GM21447 (cell line): ENCODE data around the gene KIZ.
"Not testable (repeated sequence)": the region's sequence is repeated elsewhere in the genome, so short reads cannot be mapped to it uniquely, and the experiment has no call there.

Experiments
- ATAC-seq: cut with Tn5 transposase; IDR thresholded peaks from one replicate; pipeline ENCODE4 v1.9.1; 2021; ENCODE audit not compliant: unreplicated experiment

The KIZ gene

GRCh38 chr20:21136015-21136732 lies 10.3 kb downstream of the KIZ start:
- no peak for ATAC-seq

- no peak for ATAC-seq
Observed at GRCh38 chr20:21137078-21137477, 11.2 kb downstream of the KIZ start.

- no peak for ATAC-seq
Observed at GRCh38 chr20:21139881-21140566, 14.1 kb downstream of the KIZ start.

DNA sequence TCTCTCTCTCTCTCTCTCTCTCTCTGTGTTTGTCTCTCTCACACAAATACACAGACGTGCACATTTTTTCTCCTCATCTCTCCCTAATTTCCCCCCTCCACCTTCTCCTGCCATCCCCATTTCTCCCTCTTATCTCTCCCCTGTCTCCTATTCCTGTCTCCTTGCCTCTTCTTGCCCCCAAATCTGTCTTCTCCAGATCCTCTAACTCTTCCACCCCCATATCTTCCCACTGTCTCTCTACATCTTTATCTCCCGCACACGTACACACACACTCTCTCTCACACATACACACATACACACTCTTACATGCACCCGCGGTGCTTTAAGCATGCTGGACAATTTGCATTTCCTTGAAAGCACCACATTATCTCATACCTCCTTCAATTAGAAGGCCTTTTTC lies 15.9 kb downstream of the KIZ start:
- no peak for ATAC-seq

- no peak for ATAC-seq
Observed at GRCh38 chr20:21143194-21143890, 17.5 kb downstream of the KIZ start.

GRCh38 chr20:21145424-21145823 lies 19.5 kb downstream of the KIZ start:
- no peak for ATAC-seq

- no peak for ATAC-seq
Observed at GRCh38 chr20:21146215-21146614, 20.3 kb downstream of the KIZ start.

DNA sequence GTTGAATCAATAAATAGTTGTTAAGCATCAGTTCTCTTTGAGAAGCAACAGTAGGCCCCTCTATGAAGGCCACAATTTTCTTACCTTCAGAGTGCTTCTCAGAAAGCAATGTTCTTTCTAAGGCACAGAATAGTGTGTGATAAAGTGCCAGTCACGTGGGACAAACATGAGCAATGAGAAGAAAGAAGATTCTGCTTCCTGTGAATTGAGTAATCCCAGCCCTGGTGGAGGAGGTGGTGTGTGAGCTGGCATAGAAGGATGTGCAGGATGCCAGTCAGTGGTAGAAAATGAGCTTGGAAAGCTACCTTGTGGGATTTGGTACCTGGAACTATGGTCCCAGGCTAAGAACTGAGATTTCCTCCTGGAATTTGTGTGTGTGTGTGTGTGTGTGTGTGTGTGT lies 21.7 kb downstream of the KIZ start:
- ATAC-seq, result no peak

GRCh38 chr20:21149344-21149743 lies 23.5 kb downstream of the KIZ start:
- ATAC-seq, result no peak

DNA sequence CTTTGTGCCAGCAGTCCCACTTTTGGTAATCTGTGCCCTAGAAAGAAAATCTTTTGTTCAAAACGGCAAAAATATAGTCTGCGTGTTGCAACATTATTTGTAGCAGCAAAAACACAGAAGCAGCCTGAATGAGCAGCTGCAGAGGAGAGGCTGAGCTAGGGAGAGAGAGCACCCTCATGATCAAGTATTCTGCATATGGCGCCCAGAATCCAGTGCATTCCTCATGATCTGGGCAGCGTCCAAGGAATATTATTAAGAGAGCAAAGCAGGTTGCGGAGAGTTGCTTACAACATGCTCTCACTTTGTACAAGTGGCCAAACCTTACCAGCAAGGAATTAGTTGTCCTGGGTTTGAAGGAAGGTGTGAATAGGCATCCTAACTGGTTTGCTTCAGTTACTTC lies 25.9 kb downstream of the KIZ start:
- no peak for ATAC-seq

- ATAC-seq, result no peak
Observed at GRCh38 chr20:21154692-21155091, 28.8 kb downstream of the KIZ start.

GRCh38 chr20:21155268-21155667 lies 29.4 kb downstream of the KIZ start:
- ATAC-seq, result no peak

- ATAC-seq, result no peak
Observed at GRCh38 chr20:21156266-21156665, 30.4 kb downstream of the KIZ start.

GRCh38 chr20:21157006-21157405 lies 31.1 kb downstream of the KIZ start:
- no peak for ATAC-seq

GRCh38 chr20:21159658-21160380 lies 33.9 kb downstream of the KIZ start:
- no peak for ATAC-seq

DNA sequence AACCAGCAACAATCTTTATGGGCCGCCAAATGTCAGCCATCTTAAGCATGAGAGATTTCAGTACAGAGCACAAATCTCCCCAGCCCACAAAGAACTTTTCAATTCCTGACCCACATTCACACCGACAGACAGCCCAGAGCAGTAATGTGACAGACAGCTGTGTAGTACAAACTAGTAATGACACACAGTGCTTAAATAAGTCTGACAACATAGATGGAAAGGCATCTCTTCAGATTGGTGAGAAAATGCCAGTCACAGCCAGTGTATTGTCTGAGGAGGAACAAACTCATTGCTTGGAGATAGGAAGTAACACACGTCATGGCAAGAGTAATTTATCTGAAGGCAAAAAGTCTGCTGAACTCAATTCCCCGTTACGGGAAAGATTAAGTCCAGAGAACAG lies 36.0 kb downstream of the KIZ start:
- no peak for ATAC-seq

GRCh38 chr20:21162631-21163030 lies 36.7 kb downstream of the KIZ start:
- ATAC-seq, result no peak

DNA sequence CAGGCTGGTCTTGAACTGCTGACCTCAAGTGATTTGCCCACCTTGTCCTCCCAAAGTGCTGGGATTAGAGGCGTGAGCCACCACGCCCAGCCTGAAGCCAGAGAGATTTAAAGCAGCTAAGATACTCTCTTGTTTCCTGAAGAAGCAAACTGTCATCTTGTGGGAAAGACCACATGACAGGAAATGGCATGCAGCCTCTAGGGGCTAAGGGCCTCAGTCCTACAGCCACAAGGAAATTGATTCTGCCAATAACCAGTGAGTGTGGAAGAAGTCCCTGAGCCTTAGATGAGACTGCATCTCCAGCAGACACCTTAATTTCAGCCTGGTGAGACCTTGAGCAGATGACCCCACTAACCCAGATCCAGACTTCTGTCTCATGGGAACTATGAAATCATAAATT lies 40.9 kb downstream of the KIZ start:
- peak; percentile 58 for ATAC-seq

DNA sequence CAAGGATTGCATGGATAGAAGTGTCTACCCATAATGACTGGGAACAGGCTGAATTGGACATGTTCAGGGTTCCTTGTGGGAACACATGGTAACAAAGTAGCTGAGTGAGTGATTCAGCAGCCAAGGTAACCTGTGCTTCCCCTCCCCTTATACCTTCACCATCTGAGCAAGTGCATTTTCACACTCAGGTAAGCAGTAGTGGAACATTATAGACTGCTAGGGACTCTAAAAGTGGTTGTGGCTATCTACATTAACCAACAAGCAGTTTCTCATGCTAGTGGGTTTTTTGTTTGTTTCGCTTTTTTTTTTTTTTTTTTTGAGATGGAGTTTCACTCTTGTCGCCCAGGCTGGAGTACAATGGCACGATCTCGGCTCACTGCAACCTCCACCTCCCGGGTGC lies 41.4 kb downstream of the KIZ start:
- ATAC-seq, result no peak

DNA sequence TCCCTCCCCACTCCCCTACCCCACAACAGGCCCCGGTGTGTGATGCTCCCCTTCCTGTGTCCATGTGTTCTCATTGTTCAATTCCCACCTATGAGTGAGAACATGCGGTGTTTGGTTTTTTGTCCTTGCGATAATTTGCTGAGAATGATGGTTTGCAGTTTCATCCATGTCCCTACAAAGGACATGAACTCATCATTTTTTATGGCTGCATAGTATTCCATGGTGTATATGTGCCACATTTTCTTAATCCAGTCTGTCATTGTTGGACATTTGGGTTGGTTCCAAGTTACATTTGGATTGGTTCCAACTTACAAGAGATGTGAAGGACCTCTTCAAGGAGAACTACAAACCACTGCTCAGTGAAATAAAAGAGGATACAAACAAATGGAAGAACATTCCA lies 42.2 kb downstream of the KIZ start:
- not testable (repeated sequence) for ATAC-seq

- ATAC-seq, result no peak
Observed at GRCh38 chr20:21172626-21173025, 46.7 kb downstream of the KIZ start.

DNA sequence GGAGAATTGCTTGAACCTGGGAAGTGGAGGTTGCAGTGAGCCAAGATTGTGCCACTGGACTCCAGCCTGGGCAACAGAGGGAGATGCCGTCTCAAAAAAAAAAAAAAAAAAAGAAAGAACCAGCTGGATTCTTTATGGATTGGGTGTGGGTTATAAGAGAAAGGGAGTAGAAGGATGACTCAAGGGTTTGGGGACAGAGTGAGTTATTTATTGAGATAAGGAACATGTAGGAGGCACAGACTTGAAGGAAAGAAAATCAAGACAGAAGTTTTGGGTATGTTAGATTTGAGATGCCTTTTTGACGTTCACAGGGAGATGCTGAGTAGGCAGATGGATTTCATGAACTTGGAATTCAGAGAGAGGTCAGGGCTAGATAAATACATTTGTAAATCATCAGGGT lies 47.6 kb downstream of the KIZ start:
- no peak for ATAC-seq
